Inferior parietal cortex (tissue), 1 donor: ENCODE results near the gene C1orf232.

Experiments used
- DNase-seq: peaks from one replicate; pipeline ENCODE4 v3.0.0-alpha.2; 2016; ENCODE audit errors: extremely low spot score

C1orf232 gene

DNA sequence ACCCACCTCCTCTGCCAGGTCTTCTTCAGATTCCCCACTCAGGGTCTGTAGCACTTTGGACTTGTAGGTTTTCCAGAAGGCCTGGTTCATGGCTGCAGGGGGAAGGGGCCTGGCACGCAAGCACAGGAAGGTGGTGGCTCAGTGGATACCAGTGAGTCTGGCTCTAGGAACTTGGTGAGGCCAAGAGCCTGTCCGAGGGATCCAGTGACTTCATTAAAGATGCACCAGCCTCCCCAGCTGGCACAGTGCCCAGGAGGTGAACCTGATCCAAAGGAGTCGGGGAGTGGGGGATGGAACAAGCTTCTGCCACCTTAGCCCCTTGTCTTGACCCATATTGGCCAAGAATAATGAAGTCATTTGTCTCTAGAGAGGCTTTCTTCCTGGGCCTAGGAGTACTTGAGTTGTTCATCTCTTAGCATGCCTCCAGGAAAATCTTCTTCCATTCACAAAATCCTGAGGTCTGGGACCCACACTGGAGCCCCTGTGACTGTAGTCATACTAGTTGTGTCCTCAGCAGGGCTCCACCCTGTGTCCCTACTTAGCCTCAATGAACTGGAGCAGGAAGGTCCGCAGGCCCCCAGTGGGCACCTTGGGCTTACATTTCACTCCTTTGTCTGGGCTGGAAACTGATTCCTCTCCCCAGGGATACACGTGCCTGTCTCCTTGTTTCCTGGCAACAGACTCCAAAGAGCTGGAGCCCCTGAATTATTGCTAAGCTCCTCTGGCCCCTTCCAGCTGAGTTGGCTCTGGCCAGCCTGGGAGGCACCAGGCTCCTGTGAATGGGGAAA lies at the start of gene C1orf232:
Gene C1orf232 (minus strand): TSS at position 554 of the 788 bp plus-strand sequence. CDS start 464 bp downstream, at position 90.
- DNase-seq: no peak

DNA sequence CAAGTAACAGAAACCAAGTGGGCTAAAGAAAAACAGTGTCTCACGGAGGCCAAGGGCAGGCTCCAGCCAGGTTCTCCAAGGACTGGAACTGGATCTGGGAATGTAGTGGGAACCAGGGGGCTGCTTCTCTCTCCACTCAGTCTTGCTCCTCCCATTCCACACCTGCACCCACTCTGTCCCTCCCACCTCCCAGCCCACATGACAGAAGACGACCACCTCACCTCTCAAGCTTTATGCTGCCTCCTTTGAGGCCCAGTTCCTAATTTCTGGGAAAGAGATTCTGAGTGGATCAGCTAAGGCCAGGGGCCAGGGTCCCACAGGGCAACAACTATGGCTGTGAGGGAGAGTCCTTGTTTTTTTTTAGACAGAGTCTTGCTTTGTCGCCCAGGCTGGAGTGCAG lies 46.5 kb upstream of the C1orf232 start:
- DNase-seq: no peak

DNA sequence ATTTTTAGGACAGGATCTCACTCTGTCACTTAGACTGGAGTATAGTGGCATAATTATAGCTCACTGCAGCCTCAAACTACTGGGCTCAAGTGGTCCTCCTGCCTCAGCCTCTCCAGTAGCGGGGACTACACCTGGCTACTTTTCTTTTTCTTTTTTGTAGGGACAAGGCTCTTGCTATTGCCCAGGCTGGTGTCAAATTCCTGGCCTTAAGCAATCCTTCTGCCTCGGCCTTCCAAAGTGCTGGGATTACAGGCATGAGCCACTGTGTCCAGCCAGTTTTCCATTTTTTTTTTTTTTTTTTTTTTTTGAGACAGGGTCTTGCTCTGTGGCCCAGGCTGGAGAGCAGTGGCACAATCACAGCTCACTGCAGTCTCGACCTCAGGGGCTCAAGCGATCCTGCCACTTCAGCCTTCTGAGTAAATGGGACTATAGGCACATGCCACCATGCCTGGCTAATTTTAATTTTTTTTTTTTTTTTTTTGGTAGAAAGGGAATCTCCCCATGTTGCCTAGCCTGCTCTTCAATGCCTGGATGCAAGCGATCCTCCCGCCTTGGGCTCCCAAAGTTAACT lies 44.7 kb upstream of the C1orf232 start:
- DNase-seq: no peak

DNA sequence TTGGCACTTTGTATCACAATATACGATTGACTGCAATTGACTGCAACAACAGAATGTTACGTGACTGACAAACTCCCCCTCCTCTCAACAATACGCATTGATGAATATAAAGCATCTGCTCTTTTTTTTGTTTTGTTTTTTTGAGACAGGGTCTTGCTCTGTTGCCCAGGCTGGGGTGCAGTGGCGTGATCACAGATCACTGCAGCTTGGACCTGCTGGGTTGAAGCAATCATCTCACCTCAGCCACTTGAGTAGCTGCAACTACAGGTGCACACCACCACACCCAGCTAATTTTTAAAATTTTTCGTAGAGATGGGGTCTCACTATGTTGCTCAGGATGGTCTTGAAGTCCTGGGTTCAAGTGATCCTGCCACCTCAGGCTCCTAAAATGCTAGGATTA lies 44.0 kb upstream of the C1orf232 start:
- no peak for DNase-seq

DNA sequence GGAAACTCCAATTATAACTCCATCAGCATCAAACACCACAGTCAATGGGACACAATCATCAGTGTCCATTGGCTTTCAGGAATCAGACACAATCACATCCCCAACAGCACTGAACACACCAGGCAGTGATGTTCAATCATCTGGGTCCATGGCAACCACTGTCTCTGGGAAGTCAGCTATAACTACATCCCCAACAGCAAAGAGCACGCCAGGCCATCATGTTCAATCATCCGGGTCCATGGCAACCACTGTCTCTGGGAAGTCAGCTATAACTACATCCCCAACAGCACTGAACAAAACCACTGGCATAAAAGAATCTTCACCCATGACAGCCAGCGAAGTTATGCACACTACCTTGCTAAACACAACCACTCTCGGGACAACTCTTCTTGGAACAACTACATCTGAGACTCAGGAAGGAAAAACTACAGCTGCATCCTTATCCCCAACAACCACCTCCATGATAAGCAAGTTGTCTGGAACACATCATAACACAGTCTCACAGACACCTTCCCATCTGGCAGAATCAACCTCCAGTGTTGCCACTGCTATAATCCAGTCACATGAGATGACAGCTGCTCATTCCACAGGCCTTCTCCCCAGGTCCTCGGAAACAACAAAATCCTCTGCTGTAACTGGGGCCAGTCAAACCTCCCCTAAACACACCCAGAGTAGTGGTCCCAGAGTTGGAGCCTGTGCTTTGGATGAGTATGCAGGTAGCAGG lies 41.5 kb upstream of the C1orf232 start:
- no peak for DNase-seq

- DNase-seq: no peak
These were observed 35.0 kb upstream of the C1orf232 start for GRCh38 chr1:26203642-26204318.

- no peak for DNase-seq
These were observed 31.6 kb upstream of the C1orf232 start for GRCh38 chr1:26200413-26200812.

DNA sequence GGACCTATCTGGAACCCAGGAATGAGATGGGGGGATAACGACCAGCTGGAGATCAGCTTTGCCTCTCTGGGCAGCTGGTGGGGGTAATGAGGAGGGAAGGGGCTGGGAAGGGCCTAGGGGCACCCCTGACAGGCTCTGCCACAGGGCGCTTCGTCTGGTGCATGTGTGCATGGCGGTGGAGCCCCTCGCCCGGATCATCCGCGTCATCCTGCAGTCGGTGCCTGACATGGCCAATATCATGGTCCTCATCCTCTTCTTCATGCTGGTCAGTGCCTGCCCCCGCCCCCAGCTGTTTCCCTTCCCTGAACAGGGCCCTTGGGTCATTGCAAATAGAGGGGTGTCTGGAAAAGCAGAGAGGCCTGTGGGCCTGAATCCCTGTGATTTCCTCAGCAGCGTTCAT lies 29.1 kb upstream of the C1orf232 start:
- DNase-seq: no peak

DNA sequence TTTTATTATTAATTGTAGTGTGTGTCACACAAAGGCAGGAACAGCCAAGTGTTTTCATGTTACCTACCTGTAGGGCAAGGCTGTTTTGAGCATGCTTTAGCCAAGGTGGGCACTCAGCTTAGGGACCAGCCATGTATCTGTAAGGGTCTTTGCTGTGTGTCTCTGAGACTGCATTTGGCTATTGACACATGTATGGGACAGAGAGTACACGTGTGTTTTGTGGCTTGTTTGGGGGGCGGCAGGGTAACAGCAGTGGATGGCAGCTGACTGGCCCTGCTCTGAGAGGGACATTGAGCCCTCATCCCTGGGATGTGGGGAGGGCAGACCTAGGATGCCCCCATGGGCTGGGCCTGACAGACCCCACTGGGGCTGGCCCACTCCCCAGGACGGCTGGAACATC lies 28.5 kb upstream of the C1orf232 start:
- DNase-seq: no peak

DNA sequence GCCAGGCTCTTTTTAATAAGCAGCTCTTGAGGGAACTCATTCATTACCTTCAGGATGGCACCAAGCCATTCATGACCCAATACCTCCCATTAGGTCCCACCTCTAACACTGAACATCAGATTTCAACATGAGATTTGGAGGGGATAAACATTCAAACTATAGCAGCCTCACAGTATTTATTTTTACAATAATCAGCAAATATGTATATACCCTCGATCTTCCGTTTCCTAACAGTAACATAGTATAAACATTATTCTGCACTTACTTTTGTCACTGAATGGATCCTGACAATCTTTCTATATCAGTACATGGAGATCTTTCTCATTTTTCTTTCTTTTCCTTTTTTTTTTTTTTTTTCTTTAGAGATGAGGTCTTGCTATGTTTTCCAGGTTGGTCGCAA lies 27.0 kb upstream of the C1orf232 start:
- no peak for DNase-seq

DNA sequence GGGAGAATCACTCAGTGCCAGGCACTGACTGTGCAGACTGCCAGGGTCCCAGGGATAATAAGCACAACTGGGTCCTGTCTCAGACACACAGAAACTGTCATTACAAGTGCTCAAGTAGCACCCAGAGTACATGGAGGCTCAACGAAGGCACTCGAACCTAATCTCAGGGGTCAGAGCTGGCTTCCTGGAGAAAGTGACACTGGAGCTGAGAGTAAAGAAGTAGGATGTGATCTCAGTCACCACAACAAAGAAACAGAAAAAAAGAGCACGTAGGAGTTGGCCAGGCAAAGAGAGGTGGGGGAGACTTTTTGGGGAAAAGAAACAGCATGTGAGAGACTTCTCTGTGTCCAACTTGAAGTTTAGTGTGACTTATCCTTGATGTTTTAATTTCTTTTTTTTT lies 23.0 kb upstream of the C1orf232 start:
- DNase-seq: no peak

GRCh38 chr1:26190373-26190987 lies 21.7 kb upstream of the C1orf232 start, which contains the start of gene CATSPER4:
TSS of gene CATSPER4 (plus strand) at chr1:26190602. CDS start at chr1:26190628, 26 bp downstream.
- peak; percentile 20 for DNase-seq

GRCh38 chr1:26189751-26190275 lies 21.1 kb upstream of the C1orf232 start:
- DNase-seq: no peak

DNA sequence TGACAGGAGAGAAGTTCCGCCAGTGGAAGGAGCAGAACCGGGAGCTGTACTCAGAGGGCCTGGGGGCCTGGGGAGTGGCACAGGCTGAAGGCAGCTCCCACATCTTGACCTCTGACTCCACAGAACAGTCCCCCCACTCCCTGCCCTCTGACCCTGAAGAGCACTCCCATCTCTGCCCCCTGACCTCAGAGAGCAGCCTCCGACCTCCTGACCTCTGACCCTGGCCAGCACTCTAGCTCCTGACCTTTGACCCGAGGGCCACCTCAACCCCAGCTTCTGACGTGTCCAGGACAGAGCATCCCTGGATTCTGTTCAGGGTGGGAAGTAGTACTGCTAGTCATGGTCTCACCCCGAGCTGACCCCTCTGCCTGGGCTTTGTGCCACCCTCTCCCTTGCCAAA lies 20.6 kb upstream of the C1orf232 start:
- DNase-seq: no peak

- DNase-seq: no peak
These were observed 19.7 kb upstream of the C1orf232 start for GRCh38 chr1:26188477-26188876.

- no peak for DNase-seq
These were observed 19.1 kb upstream of the C1orf232 start for GRCh38 chr1:26187882-26188281.

DNA sequence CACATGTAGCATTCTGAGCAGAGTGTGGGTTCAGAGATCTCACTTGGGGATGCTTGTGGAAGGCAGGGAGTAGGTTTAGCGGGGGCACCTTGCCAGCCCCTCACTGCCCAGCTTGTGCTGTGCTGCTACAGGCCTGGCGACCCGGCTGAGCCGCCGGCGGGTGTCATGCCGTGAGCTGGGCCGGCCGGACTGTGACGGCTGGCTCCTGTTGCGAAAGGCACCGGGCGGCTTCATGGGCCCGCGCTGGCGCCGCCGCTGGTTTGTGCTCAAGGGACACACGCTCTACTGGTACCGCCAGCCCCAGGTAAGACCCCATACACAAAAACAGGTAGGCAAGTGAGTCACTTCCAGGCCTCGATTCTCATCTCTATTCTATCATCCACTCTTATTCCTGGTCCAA lies 16.1 kb upstream of the C1orf232 start:
- no peak for DNase-seq

- no peak for DNase-seq
These were observed 15.3 kb upstream of the C1orf232 start for GRCh38 chr1:26184086-26184485.

DNA sequence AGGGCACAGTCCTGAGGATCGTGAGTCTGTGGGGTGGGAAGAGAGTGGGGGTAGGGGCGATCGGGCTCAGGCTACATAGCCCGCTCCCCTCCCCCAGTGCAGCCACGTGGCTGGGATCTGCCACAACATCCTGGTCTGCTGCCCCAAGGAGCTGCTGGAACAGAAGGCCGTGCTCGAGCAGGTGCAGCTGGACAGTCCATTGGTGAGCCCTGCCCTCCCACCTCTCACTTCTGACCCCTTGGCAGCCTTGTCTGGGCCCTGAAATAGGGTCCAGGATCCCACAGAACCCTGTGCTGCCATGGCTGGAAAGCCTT lies 13.6 kb upstream of the C1orf232 start:
- DNase-seq: no peak

DNA sequence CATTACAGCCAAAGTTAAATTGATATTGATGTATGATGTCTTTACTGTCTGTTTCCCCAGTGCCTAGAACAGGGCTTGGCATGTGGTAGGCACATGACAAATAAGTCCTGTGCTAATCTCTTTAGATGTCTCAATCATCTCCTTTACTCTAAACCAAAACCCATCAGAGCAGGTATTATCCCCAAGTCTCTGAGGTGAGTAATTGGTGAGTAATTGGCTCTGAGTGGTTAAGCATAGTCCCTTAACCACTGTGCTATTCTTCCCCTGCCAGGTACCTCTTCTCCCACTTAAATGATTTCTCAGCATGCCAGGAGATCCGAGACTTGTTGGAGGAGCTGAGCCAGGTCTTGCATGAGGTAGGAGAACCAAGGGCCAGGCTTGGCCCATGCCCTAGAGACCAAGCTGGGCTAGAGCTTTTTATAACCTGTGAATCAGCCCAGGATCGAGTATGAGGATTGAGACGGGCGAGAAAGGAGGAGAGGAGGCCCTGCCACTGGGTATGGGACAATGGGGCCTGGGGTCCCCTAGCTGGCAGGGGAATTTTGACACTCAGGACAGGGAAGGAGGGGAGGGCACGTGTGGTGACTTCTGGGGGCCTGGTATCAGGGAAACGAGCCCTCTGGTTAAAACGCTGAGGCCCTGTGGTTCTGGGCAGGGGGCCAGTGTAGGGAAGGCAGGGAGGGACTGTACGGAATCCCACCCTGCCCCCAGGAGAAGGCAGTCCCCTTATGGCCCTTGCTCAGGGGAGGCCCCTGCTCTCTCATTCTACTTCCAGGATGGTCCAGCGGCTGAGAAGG lies 13.0 kb upstream of the C1orf232 start:
- DNase-seq: no peak

DNA sequence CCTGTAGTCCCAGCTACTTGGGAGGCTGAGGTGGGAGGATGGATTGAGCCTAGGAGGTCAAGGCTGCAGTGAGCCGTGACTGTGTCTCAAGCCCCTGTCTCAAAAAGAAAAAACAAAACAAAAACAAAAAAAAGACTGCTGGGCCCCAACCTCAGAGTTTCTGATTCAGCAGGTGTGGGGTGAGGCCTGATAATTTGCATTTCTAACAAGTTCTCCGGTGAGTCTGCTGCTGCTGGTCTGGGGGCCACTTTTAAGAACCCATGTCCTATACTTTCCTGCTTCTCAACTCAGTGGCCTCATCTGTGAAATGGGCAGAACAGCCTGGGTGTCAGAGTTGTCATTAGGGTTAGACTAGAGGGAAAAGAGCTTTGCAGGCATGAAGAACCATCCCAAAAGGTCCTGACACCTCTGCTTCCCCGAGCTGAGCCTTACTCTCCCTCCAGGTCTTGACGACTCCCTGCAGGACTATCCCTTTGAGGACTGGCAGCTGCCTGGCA lies 11.3 kb upstream of the C1orf232 start:
- no peak for DNase-seq
